H54 (cell line): ENCODE measurements around the gene SLC44A5.
"Not testable (repeated sequence)": the region's sequence is repeated elsewhere in the genome, so short reads cannot be mapped to it uniquely, and the experiment has no call there.

ENCODE experiments used
- DNase-seq: peaks from one replicate; pipeline ENCODE4 v3.0.0; 2011; ENCODE audit warnings: low spot score, mixed read lengths; ENCODE audit not compliant: insufficient read length
- FAIRE-seq: peaks from 3 replicates; lab custom pipeline; 2011; peaks lifted over from hg19 to GRCh38; lab: Jason Lieb, UNC
- POLR2A ChIP-seq: IDR thresholded peaks from 2 replicates; pipeline ENCODE4 v1.6.1; 2011; ENCODE audit warnings: low read depth, mild to moderate bottlenecking, low read length

Gene SLC44A5

GRCh38 chr1:75273110-75273509 is 337.8 kb downstream of the SLC44A5 start:
- TF ChIP-seq POLR2A = no peak
- DNase-seq (no peak), FAIRE-seq (no peak)

GRCh38 chr1:75265792-75266191 is 345.1 kb downstream of the SLC44A5 start:
- no peak for TF ChIP-seq POLR2A
- DNase-seq (no peak), FAIRE-seq (peak; percentile 95)

DNA sequence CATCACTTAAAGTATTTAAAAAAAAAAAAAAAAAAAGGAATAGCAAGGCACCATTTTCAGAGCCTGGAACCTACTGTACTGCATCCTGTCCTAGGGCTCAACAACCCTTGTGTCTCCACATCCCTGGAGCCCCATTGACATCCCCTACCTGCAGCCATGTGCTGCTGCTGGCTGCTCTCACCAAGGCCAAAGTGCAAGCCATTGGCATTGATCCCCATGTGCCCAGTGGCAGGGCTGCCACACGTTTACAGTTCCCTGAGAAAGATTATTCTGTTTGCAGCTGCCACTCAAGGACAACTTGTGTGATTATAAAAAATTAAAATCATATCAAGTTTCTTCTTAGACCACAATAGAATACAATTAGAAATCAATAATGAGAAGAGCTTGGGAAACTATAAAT is 346.8 kb downstream of the SLC44A5 start:
- FAIRE-seq = no peak
- no peak for DNase-seq
- no peak for TF ChIP-seq POLR2A

- FAIRE-seq, DNase-seq: not testable (repeated sequence)
Measured at GRCh38 chr1:75263616-75264015, 347.3 kb downstream of the SLC44A5 start.

GRCh38 chr1:75261946-75262345 is 349.0 kb downstream of the SLC44A5 start:
- FAIRE-seq, DNase-seq: not testable (repeated sequence)

GRCh38 chr1:75258351-75258750 is 352.6 kb downstream of the SLC44A5 start:
- FAIRE-seq (no peak), DNase-seq (no peak)
- no peak for TF ChIP-seq POLR2A

DNA sequence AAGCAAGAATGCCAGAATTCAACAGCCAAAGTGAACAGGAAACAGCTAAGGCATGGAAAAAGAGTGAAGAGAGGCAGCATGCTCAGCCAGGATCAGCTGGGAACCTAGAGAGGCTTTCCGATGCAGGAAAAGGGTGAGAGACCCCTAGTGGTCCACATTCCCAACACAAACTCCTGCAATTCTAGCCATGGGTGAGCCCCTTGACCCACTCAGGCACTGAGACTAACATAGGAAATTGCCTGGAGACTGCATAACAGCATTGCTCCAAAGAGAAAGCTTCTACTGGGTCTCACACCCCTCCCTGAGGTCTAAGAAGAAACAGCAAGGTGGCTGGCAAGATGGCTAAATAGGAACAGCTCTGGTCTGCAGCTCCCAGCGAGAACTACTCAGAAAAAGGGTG is 353.5 kb downstream of the SLC44A5 start:
- no peak for DNase-seq
- no peak for TF ChIP-seq POLR2A
- FAIRE-seq = no peak

DNA sequence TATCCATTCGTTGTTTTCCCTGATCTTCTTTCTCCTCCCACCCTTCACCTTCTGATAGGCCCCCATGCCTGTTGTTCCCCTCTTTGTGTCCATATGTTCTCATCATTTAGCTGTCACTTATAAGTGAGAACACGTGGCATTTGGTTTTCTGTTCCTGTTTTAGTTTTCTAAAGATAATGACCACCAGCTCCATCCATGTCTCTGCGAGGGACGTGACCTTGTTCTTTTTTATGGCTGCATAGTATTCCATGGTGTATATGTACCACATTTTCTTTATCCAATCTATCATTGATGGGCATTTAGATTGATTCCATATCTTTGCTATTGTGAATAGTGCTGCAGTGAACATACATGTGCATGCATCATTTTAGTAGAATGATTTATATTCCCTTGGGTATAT is 360.8 kb downstream of the SLC44A5 start:
- DNase-seq, FAIRE-seq: not testable (repeated sequence)

- no peak for FAIRE-seq
- DNase-seq = no peak
- TF ChIP-seq POLR2A = no peak
Measured at GRCh38 chr1:75245239-75245638, 365.7 kb downstream of the SLC44A5 start.

DNA sequence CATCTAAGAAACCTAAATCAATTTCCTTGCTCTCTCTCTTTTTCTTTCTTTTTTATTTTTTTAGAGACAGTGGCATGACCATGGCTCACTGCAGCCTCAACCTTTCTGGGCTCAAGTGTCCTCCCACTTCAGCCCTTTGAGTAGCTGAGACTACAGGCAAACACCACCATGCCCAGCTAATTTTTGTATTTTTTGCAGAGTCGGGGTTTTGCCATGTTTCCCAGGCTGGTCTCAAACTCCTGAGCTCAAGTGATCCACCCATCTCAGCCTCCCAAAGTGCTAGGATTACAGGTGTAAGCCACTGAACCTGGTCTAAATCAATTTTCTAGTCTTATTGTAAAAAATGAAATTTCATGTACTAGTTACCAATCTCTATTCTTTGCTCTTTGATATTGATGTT is 367.8 kb downstream of the SLC44A5 start:
- FAIRE-seq (no peak), DNase-seq (no peak)
- no peak for TF ChIP-seq POLR2A

GRCh38 chr1:75237316-75237715 is 373.6 kb downstream of the SLC44A5 start:
- DNase-seq (no peak), FAIRE-seq (no peak)
- TF ChIP-seq POLR2A = no peak

GRCh38 chr1:75234562-75234961 is 376.4 kb downstream of the SLC44A5 start:
- FAIRE-seq (no peak), DNase-seq (no peak)
- no peak for TF ChIP-seq POLR2A

DNA sequence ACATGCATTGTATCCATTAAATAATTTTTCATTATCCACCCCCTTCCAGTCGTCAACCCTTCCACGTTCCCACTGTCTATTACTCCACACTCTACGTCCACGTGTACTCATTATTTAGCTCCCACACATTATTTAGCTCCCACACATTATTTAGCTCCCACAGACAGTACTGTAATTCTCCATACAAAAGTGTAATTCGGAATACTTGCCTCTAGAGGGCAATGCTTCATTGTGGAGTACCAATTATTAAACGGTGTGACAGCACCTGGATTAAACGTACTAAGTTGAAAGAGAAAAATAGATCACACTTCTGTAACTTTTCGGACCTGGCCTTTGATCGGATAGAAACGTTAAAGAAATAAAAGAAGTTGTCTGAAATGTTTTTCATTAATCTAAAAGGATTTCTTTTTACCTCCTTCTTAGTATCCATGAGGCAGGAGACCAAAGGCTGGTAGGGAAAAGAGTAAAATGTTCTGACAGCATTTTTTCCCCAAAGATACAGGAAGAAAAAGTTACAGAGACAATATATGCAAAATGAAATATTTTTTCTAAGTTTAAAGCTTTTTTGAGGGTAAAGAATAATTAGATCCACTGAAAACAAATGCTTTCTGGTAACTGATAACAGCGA is 377.5 kb downstream of the SLC44A5 start:
- FAIRE-seq (peak; percentile 89), DNase-seq (no peak)
- TF ChIP-seq POLR2A = no peak

DNA sequence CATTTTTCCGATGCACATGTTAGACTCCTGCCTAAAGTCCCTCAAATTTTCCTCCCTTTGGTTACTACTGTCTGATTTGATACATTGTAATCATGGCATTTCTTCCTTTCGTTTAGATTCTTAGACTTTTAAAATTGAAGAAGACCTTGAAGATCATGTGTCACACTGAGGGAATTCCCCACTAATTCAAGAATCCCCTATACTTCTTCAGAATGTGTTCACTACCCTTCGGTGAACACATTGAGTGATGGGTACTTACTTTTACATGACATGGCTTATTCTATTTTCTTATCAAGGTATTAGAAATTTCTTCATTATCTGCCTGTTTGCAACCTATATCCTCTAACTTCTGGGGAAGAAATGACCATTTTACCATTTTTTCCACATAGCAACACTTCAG is 390.8 kb downstream of the SLC44A5 start:
- TF ChIP-seq POLR2A = no peak
- FAIRE-seq = no peak
- DNase-seq = no peak

- no peak for TF ChIP-seq POLR2A
- FAIRE-seq (no peak), DNase-seq (no peak)
Measured at GRCh38 chr1:75214017-75214416, 396.9 kb downstream of the SLC44A5 start.

GRCh38 chr1:75211648-75212047 is 399.3 kb downstream of the SLC44A5 start:
- TF ChIP-seq POLR2A = no peak
- no peak for FAIRE-seq
- no peak for DNase-seq
